NOMO-1 treated with dmso at 0.1 percent for 144 hours (cell line): ENCODE data around the gene GORAB.

Source experiments
- DNase-seq: peaks from one replicate; lab custom pipeline; 2025; ENCODE audit not compliant: unreplicated experiment; lab: John Stamatoyannopoulos, UW

Gene GORAB

DNA sequence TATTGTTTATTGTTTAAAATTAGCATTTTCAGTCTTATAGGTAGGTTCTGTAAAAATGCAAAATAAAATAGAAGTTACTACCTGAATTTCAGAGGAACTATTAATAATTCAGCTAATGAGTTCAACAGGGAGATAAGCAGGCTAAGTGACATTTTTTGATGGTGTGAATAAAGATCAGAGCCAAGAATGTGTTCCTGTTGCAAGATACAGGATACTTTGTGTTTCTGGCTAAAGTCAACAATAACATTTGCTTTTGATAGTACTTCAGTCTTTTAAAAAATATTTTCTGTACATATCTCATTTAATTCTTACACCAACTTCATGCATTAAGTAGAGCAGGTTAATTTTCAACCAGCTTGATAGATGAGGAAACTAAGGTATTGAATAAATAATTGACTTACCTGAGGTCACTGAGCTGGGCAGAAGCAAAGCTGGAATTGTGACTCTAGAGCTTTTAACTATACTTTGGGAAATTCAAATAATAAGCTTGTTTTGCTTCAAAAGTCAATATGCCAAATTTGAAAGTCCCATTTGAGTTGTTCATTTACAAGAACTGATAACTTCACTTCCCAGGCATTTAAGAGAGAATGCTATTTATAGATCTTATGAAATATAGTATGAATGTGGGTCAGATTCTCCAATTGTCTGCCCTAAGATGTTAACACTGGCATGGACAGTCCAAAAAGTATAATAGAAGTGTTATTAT, 6.0 kb downstream of the GORAB start:
- DNase-seq = no peak

- no peak for DNase-seq
These were observed 6.7 kb downstream of the GORAB start for GRCh38 chr1:170538687-170539086.

DNA sequence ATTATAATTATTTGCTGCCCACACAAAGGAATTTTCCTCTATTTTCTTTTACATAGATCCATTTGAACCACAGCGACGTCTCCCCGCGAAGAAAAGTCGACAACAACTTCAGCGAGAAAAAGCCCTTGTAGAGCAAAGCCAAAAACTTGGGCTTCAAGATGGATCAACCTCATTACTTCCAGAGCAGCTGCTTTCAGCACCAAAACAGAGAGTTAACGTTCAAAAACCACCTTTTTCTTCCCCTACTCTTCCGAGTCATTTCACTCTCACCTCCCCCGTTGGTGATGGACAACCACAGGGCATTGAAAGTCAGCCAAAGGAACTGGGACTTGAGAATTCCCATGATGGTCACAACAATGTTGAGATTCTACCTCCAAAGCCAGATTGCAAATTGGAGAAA, 7.2 kb downstream of the GORAB start:
- DNase-seq = no peak

DNA sequence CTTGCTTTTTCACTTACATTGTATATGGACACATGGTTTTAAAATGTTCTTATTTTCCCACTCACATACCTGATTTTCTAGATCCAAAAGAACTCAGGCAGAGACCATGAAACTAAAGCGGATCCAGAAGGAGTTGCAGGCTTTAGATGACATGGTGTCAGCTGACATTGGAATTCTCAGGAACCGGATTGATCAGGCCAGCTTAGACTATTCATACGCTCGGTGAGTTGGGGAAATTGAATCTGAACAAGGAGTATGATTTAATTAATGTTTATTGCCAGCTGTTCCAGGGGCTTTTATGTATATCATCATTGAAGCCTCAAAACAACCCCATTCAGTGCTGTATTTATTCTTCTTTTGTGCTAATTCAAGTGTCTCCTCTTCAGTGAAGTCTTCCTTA, 12.7 kb downstream of the GORAB start:
- no peak for DNase-seq

DNA sequence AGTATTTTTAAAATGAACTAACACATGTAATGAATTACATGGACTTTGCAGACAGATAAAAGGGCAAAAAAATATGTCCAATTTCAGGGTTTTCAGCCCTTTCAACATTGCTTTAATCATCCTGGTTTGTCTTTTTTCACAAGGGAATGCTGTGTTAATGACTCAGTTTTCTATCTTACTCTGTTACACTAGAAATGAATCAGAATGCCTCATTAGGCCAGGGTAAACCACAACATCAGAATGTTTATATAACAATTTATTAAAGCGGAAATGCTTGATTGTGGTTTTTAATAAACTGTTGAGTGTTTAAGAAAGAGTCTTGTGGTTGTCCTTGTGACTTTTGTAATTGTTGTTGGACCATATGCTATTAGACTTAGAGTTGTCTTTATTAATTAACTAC, 13.5 kb downstream of the GORAB start:
- no peak for DNase-seq

DNA sequence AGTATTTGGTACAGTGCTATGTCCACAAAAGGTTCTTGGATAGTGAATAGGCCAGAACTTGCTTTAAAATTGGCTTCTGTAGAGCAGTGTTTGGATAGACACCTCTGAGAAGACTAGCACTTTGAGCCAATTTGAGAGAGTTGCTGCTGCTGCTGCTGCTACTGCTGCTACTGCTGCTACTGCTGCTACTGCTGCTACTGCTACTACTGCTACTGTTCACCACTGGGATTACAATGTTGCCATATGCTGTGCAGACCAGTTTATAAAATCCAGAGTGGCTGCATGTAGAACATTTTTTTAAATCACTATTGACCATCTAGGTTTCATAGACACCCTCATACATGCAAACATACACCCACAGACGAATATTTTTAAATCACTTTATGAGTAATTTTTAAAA, 15.3 kb downstream of the GORAB start:
- no peak for DNase-seq

DNA sequence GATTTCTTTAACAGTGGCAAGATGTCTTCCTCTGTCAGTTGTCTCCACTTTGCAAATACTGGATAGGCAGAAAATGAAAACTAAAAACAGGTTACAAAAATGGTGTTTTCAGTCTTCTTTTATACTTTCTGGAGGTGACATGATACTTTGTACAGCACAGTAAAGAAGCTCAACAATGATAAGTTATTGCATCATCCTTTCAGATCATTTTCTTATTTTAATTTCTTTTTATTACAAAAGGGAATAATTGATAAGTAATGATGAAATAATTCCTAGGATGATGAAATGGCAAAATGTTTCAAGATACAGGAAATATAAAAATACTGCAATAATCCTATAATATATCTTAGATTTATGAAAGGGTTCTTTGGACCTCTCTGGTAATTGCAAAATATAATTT, 16.5 kb downstream of the GORAB start:
- DNase-seq = no peak

GRCh38 chr1:170555370-170555769, 23.4 kb downstream of the GORAB start:
- no peak for DNase-seq

GRCh38 chr1:170556917-170557316, 25.0 kb downstream of the GORAB start:
- no peak for DNase-seq

GRCh38 chr1:170558731-170559130, 26.8 kb downstream of the GORAB start:
- DNase-seq = no peak

GRCh38 chr1:170559166-170559565, 27.2 kb downstream of the GORAB start:
- no peak for DNase-seq

GRCh38 chr1:170560681-170561285, 28.8 kb downstream of the GORAB start:
- no peak for DNase-seq

- no peak for DNase-seq
These were observed 30.8 kb downstream of the GORAB start for GRCh38 chr1:170562646-170563338.

GRCh38 chr1:170567214-170567613, 35.2 kb downstream of the GORAB start:
- no peak for DNase-seq

DNA sequence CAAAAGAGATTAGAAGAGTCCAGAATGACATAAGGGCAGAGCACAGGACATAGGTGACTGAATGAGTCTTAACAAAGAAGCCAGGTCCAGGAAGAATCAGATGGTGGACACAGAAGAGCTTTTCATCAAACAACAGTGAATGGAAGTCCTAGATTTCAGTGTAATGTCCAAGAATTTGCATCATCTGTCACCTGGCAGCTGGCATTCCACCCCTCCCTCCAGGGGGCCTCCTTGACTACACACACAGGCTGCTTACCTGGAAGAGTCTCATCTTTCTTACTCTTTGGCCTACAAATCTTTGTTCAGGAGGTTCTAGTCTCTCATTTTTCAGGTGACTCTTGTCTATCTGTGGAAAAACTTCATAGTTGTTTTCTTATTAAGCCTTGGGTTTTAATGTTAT, 36.2 kb downstream of the GORAB start:
- DNase-seq = no peak

GRCh38 chr1:170576980-170577379, 45.0 kb downstream of the GORAB start:
- no peak for DNase-seq

DNA sequence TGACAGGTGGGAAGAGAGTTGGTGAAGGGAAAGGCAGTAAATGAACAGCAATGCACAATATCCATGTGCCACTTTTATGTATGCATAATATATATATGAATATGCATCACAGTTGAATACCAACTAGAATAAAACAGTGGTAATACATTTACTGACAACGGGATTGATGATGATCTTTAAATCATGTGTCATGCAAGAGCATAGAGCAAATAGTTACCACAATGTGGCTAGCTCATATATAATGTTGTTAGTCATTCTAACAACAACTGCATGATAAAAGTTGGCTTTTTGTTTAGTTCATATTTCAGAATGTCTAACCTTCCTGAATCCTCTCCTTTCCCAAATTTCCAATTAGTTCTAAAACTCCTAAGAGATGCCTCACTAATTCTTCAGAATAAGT, 46.4 kb downstream of the GORAB start:
- no peak for DNase-seq

GRCh38 chr1:170580636-170581440, 48.9 kb downstream of the GORAB start:
- DNase-seq = no peak

DNA sequence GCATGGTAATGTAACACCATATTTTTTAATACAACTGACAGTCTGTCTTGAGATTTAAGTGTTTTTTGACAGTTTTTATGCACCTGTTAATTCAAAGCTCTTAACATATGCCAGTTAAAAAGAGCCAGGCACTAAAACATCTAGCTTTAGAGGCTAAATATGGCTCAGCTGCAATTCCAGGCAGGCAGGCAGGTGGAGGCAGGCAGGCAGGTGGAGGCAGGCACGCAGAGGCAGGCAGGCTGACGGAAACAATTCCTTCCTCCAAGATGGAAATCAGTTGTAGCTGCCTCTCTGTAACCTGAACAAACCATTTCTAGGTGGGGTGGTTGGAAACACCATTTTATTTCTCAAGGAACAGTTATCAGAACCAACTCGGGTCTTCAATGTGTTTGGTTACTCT, 51.2 kb downstream of the GORAB start:
- no peak for DNase-seq

DNA sequence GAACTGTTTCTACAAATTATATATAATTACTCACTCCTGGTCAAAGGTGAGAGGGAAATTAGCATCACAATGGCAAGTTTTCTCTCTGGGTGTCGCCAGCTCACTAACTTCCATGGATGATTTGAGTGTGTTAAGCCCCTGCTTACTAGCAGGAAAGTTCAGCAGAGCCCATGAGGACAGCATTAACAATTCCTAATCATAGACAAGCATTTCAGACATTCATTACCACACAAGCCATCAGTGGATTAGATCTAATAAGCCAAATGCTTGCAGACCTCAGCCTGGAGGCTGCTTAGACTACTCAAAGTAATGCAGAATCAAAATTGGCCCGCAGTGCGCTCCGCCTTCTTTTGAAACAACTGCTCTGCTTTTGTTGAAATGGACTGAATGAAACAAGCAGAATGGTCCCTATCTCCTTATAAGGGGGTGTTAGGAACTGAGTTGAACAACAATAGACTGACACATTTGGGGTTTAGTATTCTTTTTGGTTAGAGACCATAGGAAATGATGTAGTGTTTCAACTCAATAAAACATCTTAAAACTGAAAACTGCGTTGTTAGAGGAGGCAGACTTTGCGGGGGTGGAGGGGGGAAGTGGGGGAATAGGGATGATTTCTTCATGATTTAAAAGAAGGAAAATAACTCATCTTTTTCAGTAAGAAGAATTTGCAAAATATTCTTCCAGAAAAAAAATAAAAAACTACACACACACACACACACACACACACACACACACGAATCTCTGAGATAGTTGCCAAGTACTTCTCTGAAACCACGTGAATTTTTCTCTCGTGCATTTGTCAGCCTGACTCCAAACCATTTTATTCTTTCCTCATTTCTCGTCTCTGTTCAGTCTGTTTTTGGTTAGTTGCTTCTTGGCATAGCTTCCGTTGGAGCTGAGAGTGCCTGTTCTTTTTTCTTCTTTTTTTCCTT, 54.6 kb downstream of the GORAB start:
- DNase-seq = no peak

DNA sequence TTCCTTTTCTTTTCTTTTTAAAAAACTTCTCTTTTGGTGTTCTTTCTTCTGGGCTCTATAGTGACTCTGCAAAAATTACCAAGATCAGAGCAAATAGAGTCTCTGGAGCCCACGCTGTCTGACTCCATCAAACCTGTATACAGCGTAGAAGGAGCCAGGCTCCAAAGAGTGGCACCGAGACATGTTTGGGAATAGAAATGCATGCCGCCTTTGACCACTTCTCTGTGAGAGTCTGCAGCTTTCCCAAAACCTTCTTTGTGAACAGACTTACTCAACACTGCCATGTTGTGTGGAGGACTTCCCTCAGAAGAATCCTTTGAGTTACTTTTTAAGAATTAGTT, 55.3 kb downstream of the GORAB start:
- no peak for DNase-seq
